ENCODE measurements around the gene WFDC5.
"Not testable (repeated sequence)": the region's sequence is repeated elsewhere in the genome, so short reads cannot be mapped to it uniquely, and the experiment has no call there.

WFDC5 gene

GRCh38 chr20:45067087-45067486 is 47.9 kb downstream of the WFDC5 start:
- no peak for TF ChIP-seq ZFX (IDR thresholded peaks at IDR 0.05; ENCODE audit: borderline replicate concordance)
- TF ChIP-seq, protein P1, sequence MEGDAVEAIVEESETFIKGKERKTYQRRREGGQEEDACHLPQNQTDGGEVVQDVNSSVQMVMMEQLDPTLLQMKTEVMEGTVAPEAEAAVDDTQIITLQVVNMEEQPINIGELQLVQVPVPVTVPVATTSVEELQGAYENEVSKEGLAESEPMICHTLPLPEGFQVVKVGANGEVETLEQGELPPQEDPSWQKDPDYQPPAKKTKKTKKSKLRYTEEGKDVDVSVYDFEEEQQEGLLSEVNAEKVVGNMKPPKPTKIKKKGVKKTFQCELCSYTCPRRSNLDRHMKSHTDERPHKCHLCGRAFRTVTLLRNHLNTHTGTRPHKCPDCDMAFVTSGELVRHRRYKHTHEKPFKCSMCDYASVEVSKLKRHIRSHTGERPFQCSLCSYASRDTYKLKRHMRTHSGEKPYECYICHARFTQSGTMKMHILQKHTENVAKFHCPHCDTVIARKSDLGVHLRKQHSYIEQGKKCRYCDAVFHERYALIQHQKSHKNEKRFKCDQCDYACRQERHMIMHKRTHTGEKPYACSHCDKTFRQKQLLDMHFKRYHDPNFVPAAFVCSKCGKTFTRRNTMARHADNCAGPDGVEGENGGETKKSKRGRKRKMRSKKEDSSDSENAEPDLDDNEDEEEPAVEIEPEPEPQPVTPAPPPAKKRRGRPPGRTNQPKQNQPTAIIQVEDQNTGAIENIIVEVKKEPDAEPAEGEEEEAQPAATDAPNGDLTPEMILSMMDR (IDR thresholded peaks at IDR 0.05) = no peak
- H3K27ac ChIP-seq = no peak overlapping the region

GRCh38 chr20:45066372-45066771 is 48.6 kb downstream of the WFDC5 start:
- H3K27ac ChIP-seq = no peak overlapping the region
- TF ChIP-seq, protein P1 (IDR thresholded peaks at IDR 0.05) = no peak
- TF ChIP-seq ZFX (IDR thresholded peaks at IDR 0.05; ENCODE audit: borderline replicate concordance) = no peak

GRCh38 chr20:45064812-45065211 is 50.2 kb downstream of the WFDC5 start:
- TF ChIP-seq, protein P1 (IDR thresholded peaks at IDR 0.05) = no peak
- TF ChIP-seq ZFX (IDR thresholded peaks at IDR 0.05; ENCODE audit: borderline replicate concordance) = no peak
- no peak overlapping the region for H3K27ac ChIP-seq

- H3K27ac ChIP-seq = not testable (repeated sequence)
These were observed 51.9 kb downstream of the WFDC5 start for GRCh38 chr20:45063107-45063506.

GRCh38 chr20:45061244-45061643 is 53.7 kb downstream of the WFDC5 start:
- TF ChIP-seq, protein P1 (IDR thresholded peaks at IDR 0.05) = no peak
- no peak for TF ChIP-seq ZFX (IDR thresholded peaks at IDR 0.05; ENCODE audit: borderline replicate concordance)
- H3K27ac ChIP-seq = no peak overlapping the region

DNA sequence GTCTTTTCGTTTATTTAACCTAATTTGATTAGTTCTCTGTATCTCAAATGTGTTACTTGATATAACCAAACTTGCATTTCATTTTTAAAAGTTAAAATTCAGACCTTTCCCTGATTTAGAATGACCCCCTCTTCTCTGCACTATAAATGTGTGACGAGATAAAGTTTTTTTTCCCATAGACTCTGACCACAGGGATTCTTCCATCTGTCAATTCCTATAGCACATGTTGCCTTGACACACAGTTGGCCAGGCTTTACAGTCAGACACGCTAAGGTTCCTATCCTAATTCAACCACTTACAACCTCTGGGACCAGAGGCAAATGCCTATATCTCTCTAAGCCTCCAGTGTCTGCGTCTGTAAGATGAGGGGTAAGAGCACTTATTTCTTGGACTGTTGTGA is 54.7 kb downstream of the WFDC5 start:
- TF ChIP-seq, protein P1 (IDR thresholded peaks at IDR 0.05) = no peak
- no peak for TF ChIP-seq ZFX (IDR thresholded peaks at IDR 0.05; ENCODE audit: borderline replicate concordance)
- H3K27ac ChIP-seq = no peak overlapping the region
